A549 (cell line): ENCODE data around the gene CCDC83.

ENCODE experiments used
- BHLHE40 ChIP-seq: IDR thresholded peaks from 2 replicates; pipeline ENCODE4 v1.6.1; 2012; ENCODE audit warnings: low read depth, low read length, inconsistent platforms
- ELK1 ChIP-seq: fragments of 150-350 bp; IDR thresholded peaks from 2 replicates; pipeline ENCODE4 v1.6.1; 2014; ENCODE audit warnings: low read depth, mild to moderate bottlenecking, low read length
- ESRRA ChIP-seq: fragments of 150-350 bp; IDR thresholded peaks from 2 replicates; pipeline ENCODE4 v1.6.1; 2014; ENCODE audit warnings: mild to moderate bottlenecking, low read length, borderline replicate concordance
- MYC ChIP-seq: IDR thresholded peaks from 2 replicates; pipeline ENCODE4 v1.6.1; 2012; ENCODE audit warnings: mild to moderate bottlenecking, inconsistent platforms, low read length, improper control_type of control experiment, borderline replicate concordance
- TP53 ChIP-seq: fragments of 250-450 bp; sonication (Bioruptor Pico); IDR thresholded peaks from 2 replicates; pipeline ENCODE4 v1.5.0; 2021; ENCODE audit warnings: mild to moderate bottlenecking, moderate library complexity
- TF ChIP-seq, protein P1 (sequence below): fragments of >200 bp; sonication (Bioruptor Twin); formaldehyde crosslinking; IDR thresholded peaks from 3 replicates; pipeline ENCODE4 v1.5.1; 2016
- TF ChIP-seq, protein P2 (sequence below): fragments of 450-650 bp; IDR thresholded peaks from 2 replicates; pipeline ENCODE4 v1.6.1; 2014; ENCODE audit warnings: antibody characterized with exemption

DNA sequence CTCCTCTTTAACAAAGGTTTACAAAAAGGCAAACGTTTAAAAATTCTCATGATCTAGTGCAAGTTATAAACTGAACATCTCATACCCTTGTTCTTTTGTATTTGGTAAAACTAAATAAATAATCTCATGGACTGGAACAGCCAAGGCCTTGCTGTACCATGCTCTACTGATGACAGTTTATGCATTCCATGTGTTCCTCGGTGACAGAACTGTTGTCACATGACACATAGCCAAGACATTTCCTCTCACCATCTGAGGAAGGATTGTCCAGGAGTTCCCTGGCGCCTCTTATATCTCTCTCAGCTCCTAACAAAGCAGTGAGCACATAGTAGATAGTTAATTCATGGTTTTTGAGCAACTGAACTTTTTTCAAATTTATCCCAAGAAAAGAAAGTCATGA lies 12.6 kb downstream of the CCDC83 start:
- TF ChIP-seq BHLHE40 (no peak), ESRRA (no peak), TP53 (CRISPR knock-in tag) (no peak), MYC (no peak), ELK1 (no peak)
- TF ChIP-seq, protein P1, sequence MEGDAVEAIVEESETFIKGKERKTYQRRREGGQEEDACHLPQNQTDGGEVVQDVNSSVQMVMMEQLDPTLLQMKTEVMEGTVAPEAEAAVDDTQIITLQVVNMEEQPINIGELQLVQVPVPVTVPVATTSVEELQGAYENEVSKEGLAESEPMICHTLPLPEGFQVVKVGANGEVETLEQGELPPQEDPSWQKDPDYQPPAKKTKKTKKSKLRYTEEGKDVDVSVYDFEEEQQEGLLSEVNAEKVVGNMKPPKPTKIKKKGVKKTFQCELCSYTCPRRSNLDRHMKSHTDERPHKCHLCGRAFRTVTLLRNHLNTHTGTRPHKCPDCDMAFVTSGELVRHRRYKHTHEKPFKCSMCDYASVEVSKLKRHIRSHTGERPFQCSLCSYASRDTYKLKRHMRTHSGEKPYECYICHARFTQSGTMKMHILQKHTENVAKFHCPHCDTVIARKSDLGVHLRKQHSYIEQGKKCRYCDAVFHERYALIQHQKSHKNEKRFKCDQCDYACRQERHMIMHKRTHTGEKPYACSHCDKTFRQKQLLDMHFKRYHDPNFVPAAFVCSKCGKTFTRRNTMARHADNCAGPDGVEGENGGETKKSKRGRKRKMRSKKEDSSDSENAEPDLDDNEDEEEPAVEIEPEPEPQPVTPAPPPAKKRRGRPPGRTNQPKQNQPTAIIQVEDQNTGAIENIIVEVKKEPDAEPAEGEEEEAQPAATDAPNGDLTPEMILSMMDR, result no peak
- TF ChIP-seq, protein P2, sequence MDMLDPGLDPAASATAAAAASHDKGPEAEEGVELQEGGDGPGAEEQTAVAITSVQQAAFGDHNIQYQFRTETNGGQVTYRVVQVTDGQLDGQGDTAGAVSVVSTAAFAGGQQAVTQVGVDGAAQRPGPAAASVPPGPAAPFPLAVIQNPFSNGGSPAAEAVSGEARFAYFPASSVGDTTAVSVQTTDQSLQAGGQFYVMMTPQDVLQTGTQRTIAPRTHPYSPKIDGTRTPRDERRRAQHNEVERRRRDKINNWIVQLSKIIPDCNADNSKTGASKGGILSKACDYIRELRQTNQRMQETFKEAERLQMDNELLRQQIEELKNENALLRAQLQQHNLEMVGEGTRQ, result no peak
